Stimulated activated CD4-positive, alpha-beta T cell treated with anti-CD3 and anti-CD28 coated beads, Interleukin-12 subunit alpha, Interleukin-12 subunit beta, amount 100 ng/mL, for 48 hours (primary cell): ENCODE measurements around the gene ARHGEF16.

ENCODE experiments used
- DNase-seq, 3 donors: peaks; one replicate each; pipeline ENCODE4 v3.0.0-alpha.2; 2020; ENCODE audit warnings: low read depth in 2 of 3, low spot score in 1 of 3

ARHGEF16 gene

DNA sequence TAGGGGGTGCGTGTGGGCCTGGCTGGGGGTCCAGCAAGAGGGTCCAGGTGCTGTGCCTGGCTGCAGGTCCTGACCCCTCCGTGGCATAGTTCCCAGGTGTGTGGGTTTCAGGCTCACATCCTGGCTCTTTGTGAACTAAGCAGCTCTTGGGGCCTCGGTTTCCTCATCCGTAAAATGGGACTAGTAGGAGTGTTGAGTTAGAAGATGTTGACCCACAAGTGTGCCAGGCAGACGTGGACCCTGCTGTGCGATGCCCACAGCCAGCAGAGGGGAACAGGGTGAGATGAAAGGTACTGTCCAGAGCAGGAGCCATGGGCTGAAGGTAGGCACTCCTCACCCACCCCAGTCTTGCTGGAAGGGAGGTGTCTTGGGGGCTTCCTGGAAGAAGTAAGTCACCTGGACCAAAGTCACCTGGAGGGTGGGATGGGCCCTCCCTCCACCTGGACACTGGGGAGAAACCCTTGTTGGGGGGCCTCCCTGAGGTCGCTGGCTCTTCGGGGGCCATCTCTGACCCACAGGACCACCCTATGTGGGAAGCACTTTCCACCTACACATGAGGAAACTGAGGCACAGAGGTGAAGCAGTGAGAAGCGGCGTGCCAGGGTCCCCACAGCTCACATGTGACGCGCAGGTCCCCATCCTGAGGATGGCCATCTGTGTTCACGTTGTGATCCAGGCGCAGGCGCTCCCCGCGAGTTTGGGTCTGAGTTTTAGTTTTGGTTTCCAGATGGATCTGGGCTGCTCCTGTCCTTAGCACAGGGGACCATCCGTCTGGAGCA is 1.4 kb downstream of the ARHGEF16 start:
- DNase-seq, result no peak

DNA sequence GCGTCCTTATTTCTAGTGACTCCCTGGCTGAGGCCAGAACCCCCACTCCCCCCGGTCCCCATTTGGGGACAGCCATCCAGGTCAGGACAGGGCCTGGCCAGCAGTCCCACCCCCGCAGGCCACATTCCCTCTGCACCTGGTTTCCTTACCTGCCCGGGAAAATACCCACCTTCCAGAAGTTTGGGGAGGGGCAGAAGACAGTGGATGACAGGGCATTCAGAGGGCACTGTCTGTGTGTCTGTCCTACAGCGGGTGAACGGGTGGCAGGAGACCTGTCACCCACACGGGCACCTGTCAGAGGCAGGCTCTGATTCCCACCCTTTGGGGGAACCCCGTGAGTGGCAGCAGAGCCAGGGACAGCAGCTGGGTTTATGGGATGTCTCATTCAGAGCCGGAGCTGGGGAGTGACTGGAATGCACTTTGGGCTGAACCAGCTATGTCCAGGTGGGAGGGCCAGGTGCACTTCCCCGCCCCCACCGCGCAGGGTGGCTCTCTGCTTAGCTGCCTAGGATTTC is 2.0 kb downstream of the ARHGEF16 start:
- no peak for DNase-seq

DNA sequence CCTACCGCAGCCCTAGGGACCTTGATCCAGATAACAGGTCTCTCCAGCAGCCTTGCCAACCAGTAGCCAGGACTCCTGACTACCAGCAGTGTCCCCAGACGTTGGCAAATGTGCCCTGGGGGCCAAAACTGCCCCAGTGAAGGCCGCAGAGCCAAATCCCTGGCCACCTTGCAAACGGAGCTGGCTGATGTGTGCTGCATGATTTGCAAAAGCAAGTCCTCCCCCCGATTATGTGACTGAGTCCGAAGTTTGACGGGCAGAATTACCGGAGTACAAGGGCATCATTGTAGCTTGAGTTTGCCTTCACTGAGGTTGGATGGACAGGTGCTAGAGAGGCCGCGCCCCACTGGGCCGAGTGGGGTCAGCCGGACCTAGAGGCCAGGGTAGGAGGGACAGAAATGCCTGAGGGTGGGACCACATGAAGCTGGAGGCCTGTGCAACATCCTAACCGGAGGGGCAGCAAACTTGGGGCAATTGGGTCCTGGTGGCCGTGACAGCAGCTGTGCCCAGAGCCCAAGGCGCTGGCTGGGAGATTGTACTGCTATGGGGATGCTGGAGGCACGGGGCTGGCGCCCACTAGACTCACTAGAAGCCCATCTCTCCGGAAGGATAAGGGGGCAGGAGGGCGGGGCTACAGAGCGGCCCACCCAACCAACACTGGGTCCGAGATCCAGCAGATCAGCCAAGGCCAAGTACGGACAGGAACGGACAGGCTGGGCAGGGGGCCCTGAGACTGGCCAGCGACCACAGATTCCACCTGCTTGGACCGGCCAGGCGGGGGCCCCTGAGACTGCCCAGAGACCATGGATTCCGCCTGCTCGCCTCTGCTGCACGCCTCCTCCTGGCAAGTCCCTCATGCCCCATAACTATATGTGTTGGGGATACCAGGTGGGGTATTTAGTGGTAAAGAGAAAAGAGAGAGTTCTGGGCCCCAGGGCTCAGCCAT is 2.8 kb downstream of the ARHGEF16 start:
- DNase-seq, result no peak

DNA sequence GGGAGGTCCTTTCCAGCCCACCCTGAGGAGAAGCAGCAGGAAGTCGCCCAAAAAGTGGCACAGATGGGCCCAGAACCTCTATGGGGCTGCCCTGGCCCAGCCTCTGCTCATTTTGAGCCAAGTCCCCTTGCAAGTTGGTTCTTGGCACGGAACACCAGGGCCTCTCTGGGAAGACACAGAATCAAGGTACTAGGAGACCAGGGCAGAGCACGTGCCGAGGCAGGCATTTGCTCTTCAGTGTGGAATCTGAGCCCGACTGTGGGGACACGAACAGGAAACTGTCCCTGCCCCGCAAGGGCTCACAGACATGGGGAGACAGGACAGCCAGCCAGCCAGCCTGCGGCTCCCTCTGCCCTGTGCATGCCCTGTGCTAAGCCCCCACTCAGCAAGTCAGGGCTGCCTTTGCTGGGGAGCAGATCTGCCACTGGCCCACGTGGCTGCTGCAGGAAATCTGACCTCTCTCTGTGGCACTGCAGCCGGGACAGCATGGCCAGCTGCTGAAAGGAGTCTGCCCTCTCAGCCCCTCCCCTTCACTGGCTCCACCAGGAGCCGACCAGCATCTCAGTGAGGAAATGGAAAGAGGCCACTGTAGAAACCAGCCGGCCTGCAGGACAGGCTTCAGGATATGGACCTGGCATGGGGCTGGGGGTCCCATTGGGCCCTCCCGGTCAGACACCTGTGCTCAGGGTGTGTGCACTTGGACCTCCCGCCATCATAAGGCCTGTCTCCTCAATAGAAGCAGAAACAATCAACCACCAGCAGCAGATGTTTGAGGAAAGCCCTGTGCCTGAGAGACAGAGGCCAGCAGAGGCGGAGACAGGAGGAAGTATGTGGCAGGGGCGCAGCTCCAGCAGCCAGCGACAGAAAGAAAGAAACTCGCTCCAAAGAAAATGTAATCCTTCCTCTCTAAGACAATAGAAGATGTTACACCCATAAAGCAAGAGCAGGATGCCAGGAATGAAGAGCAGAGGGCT is 3.7 kb downstream of the ARHGEF16 start:
- no peak for DNase-seq

DNA sequence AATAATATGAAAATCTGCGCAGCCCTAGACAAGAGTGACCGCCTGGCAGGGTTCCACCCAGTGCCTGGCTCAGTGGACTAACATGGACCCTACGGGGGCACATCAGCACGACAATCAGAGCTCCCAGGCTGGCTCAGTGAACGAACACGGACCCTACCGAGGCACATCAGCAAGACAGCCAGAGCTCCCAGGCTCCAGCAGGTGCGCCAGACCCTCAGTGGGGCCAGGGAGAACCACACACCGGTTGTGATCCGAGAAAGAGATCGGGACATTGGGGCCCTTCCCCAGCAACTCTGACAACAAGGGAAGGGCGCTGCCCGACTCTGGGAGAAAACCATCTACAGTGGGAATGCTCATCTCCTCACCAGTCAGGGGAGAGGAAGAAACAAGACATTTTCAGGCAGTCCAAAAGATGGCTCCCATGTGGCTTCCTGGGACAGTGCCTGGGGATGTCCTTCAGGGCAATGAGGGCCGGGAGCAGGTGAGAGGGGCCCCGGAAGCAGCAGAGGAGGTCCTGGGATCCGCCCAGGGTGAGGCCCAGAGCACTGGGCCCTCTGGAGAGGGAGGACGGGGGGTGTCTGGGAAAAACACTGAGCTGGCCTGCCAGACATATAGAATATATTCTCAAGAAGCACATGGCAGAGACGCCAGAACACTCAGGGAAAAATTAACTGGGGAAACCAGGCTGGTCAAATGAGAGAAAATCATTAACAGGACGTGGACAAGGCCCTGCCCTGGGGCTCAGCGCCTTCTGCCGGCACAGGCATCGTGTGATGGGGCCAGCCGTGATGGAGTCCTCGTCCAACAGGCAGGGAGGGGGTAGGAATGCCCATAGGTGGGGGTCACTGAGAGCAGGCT is 4.8 kb downstream of the ARHGEF16 start:
- no peak for DNase-seq

DNA sequence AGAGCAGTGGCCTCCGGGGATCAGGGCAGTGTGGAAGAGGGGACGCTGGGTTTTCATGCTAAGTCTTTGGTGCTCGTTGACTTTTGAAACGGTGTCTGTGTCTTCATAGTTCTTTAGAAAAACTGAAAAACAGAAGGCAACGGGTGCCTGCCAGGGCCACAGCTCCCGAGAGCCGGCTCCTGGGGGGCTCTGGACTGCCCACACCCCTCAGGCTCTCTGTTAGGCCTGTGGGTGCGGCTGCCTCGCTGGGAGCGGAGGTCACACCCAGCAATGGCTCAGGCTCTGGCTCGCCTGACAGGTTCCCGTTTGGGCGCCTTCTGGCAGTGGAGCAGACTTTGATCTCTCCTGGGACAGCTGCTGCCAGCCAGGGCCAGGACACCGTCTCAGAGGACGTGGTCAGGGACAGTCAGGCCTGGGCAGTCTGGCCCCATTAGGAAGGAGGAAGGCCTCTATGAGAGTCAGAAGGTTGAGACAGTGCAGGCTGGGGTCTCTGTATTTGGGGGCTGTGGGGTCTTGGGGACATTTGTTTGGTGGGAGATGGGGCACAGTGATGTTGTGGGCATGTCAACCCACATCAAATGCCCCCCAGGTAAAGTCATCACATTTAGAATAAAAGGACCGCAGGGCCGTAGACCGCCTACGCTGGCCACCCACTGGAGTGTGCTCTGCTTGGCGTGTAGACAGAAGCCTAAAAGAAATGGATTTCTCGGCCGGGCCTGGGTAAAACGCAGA is 5.6 kb downstream of the ARHGEF16 start:
- no peak for DNase-seq

DNA sequence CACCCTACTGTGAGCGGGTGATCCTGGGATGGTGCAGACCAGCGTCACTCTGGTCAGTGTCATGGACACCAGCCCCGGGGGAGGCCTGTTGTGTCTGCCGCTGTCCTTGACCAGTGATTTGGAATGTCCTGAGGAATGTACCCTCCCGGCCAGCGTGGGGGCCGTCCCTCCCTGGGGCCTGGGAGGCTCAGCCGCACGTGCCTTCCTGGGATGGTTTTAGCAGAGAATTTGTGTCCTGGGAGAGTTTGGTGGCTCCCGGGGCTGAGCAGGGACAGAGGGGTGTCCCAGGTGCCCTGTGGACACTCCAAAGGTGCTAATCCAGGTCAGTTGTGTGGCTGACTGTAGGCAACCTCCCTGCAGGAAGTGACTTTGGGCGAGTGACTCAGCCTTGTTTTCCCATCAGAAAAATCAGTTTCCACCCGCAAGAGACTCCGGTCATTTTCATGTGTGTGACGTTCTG is 6.2 kb downstream of the ARHGEF16 start:
- DNase-seq, result no peak

DNA sequence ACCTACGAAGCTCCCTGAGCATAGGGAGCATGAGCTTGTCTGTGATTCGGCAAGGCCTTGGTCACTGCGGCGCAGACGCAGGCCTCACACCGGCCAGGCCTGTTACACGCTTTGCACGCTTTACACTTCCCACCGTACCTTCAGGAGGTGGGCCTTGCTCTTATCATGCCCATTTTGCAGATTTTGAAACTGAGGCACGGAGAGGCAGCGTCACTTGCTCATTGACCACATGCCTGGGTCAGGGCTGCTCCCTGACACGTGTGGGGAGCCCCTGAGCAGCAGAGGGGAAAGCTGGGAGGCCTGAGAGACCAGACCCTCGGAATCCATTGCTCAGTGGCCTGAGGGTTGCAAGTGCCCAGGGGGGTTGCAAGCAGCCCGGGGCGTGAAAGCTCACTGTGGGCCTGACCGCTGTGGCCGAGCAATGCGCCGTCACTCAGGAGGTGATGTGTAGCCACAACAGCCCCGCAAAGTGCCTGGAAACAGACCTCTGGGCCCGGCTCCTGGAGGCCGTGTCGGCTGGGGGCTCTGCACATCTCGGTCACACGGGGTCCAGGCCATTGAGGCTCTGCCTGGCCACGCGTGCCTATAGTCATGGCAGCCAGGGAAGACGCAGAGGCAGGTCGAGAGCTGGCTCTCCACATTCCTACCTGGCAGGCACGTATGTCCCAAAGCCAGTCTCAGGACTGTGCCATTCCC is 6.9 kb downstream of the ARHGEF16 start:
- no peak for DNase-seq

DNA sequence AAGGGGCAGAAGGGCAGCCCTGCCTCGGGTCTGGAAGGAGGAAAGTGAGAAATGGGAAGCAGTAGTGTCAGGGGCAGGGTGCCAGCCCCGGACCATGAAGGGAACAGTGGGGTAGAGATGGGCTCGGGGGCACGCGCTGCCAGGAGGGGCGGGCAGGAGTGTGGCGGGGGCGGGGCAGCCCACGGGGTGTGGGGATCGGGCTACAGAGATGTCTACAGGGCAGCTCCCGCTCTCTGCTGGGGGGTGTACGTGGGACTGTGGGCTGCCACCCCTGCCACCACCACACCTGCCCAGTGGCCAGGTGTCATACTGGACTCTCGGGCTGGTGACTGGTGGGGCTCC is 7.4 kb downstream of the ARHGEF16 start:
- no peak for DNase-seq

DNA sequence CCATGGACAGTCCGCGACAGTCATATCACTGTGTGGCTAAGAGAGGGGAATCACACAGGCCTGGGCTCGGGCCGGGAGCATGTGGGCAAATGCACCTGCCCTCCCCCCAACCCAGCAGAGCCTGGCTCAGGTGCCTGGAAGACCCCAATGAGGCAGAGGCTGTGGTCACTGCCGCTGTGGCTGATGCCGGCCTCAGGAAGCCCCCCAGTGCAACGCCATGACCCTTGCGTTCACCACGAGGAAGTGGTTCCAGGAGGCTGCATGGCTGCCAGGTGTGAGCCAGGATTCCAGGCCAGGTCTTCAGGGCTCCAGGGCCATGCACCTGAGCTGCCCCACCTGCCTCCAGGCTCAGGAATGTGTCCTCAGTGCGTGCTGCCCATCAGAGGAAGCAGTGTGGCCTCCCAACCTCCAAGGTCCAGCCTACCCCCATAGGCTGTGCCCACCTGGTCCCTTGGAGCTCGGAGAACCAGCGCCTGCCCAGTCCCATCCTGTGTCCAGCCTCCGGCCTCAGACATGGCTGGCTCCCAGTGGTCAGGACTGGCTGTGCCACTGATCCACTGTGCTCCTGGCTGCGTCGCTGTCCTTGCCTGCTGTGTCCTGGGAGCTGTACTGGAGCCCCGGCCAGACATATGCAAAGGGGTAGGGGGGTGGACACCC is 8.0 kb downstream of the ARHGEF16 start:
- no peak for DNase-seq

DNA sequence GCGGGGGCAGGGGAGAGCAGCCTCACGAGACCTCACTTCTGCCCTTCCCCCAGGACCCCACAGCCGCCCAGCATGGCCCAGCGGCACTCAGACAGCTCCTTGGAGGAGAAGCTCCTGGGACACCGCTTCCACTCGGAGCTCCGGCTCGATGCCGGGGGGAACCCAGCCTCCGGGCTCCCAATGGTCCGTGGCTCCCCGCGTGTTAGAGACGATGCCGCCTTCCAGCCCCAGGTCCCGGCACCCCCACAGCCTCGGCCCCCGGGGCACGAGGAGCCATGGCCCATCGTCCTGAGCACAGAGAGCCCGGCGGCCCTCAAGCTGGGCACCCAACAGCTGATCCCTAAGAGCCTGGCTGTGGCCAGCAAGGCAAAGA is 8.5 kb downstream of the ARHGEF16 start:
- no peak for DNase-seq

DNA sequence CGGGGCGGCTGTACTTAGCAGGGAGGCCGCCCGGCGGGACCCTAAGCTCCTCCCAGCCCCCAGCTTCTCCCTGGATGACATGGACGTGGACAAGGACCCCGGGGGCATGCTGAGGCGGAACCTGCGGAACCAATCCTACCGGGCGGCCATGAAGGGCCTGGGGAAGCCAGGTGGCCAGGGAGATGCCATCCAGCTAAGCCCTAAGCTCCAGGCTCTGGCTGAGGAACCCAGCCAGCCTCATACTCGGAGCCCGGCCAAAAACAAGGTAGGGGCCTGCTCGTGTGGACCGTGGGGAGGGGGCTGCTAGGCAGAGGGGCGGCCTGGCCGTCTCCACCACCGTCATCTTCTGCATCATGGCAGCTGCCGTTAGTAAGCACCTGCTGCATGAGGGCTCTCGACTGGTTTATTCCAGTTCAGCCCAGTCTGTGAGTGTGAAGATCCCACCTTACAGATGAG is 9.0 kb downstream of the ARHGEF16 start:
- no peak for DNase-seq

DNA sequence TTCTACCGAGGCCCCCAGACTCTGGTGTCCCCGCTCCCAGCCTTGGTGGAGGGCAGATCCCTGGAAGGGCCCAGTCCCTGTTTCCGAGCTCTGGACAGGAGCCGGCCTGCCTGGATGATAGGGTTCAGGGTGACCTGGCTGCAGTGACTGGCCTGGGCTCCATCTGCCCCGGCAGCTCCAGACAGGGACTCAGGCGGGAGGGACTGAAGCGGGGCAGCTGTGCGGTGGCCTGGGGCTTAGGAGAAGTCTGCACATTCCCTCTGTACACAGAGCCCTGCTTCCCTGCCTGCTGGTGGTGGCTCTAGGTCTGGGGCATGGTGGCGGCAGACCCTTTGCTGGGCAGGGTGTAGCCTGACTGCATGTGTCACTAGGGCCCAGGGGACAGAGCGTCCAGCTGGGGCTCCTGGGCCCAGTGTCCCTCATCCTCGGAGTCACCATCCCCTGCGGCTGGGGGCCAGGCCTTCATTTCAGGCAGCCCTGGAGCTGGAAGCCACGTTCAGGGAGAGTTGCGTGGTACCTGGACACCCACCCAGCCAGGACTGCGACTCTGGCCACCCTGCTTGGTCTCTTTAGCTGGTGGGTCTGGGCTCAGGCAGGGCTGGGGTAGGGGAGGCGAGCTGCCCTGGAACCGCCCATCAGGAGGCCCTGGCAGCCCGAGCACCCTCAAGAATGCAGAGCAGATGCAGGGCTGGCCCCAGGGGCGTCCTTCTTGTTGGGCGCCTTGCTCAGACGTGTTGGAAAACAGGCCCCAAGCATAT is 9.6 kb downstream of the ARHGEF16 start:
- no peak for DNase-seq

DNA sequence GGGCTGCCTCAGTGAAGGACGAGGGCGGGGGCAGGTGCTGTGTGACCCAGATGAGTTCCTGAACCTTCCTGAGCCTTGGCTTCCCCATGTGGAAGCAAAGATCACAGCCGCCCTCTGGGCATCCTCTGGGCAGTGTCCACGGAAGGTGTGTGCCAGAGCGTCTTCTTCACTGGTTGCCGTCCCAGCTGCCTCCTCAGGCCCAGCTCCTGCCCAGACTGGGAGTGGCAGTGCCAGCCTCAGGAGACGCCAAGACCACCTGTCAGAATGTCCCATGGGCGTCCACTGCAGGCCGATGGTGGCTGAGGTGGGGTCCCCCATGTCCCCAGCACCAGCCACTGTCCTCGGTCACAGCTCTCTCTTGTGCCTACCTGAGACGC is 10.2 kb downstream of the ARHGEF16 start:
- no peak for DNase-seq

DNA sequence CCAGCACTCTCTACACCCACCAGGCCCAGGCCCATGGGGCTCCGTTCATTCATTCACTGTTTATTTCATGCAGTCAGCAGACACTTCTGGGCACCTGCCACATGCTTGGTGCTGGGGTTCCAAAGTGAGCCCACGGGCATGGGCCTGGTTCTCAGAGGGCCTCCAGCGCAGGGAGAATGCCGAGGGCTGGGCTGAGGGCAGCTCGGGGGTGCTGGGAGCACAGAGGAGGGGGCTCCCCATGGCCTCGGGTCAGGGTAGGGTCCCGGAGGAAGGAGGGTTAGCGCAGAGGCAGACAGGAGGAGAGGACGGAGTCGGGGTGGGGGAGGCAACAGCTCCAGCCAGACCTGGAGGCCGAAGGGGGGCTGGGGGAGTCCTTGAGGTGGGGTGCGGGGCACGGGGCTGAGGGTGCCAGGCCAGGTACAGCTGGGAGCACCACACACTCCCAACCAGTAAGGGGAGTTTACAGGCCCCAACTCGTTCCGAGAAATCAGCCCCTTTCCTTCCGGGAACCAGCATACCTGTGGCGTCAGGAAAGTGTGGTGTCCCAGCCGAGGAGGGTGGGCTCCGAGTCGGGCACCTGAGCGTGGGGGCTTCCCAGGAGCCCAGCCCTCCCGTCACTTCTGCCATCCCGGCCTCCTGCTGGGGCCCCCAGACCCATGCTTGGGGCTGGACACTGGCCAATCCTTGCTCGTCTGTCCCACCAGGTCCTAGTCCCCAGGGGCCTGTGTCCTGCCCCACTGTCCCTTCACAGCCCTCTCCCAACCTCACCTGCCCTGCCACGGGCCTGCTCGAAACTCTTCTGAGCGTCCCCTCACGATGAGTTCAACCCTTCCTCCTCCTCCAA is 10.8 kb downstream of the ARHGEF16 start:
- DNase-seq, result no peak

DNA sequence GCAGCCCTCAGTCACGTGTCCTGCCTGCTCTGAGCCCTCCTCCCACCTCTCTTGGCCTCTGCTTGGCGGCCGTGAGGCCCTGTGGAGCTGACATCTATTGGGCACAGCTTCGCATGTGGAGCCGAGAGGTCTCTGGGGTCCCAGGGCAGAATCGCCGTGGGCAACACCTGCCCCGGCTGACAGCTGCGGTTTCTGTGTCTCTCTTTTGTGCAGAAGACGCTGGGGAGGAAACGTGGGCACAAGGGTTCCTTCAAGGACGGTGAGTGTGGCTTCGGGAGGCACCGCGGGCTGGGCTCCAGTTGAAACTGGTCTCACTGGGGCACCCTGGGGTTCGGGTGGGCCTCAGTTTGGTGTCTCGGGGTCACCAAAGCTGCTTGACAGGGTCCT is 11.5 kb downstream of the ARHGEF16 start:
- DNase-seq, result no peak
